Measurements from ENCODE around the gene ARTN.
A peak's percentile ranks its signal among the peaks of the same experiment; 100 is the strongest.

Gene ARTN

GRCh38 chr1:43933386-43934100 lies at the start of gene ARTN:
ARTN (plus strand) TSS chr1:43933801; CDS start chr1:43935657, 1,856 bp downstream.
- FAIRE-seq (no peak), DNase-seq (ENCODE audit: insufficient read length, low spot score) (no peak)
- no peak for TF ChIP-seq POLR2A (IDR thresholded peaks at IDR 0.05; ENCODE audit: low read depth, low read length)

- FAIRE-seq (no peak), DNase-seq (ENCODE audit: insufficient read length, low spot score) (no peak)
- TF ChIP-seq POLR2A (IDR thresholded peaks at IDR 0.05; ENCODE audit: low read depth, low read length) = no peak
Observed at GRCh38 chr1:43885279-43885801, 48.3 kb upstream of the ARTN start.

- TF ChIP-seq POLR2A (IDR thresholded peaks at IDR 0.05; ENCODE audit: low read depth, low read length) = no peak
- DNase-seq (ENCODE audit: insufficient read length, low spot score) (no peak), FAIRE-seq (no peak)
Observed at GRCh38 chr1:43887748-43888147, 45.9 kb upstream of the ARTN start.

GRCh38 chr1:43890815-43891214 lies 42.8 kb upstream of the ARTN start:
- DNase-seq (ENCODE audit: insufficient read length, low spot score) (no peak), FAIRE-seq (peak; percentile 53)

GRCh38 chr1:43893006-43893405 lies 40.6 kb upstream of the ARTN start:
- FAIRE-seq (no peak), DNase-seq (ENCODE audit: insufficient read length, low spot score) (no peak)
- no peak for TF ChIP-seq POLR2A (IDR thresholded peaks at IDR 0.05; ENCODE audit: low read depth, low read length)

More at GRCh38 chr1:43890815-43891214, 42.8 kb upstream of the ARTN start:
- TF ChIP-seq POLR2A (IDR thresholded peaks at IDR 0.05; ENCODE audit: low read depth, low read length) = no peak

GRCh38 chr1:43898981-43899380 lies 34.6 kb upstream of the ARTN start:
- no peak for FAIRE-seq

GRCh38 chr1:43900386-43900785 lies 33.2 kb upstream of the ARTN start:
- no peak for TF ChIP-seq POLR2A (IDR thresholded peaks at IDR 0.05; ENCODE audit: low read depth, low read length)
- FAIRE-seq (no peak), DNase-seq (ENCODE audit: insufficient read length, low spot score) (no peak)

More at GRCh38 chr1:43898981-43899380, 34.6 kb upstream of the ARTN start:
- TF ChIP-seq POLR2A (IDR thresholded peaks at IDR 0.05; ENCODE audit: low read depth, low read length) = no peak
- no peak for DNase-seq (ENCODE audit: insufficient read length, low spot score)

GRCh38 chr1:43901196-43901961 lies 32.2 kb upstream of the ARTN start:
- FAIRE-seq = no peak
- no peak for DNase-seq (ENCODE audit: insufficient read length, low spot score)
- no peak for TF ChIP-seq POLR2A (IDR thresholded peaks at IDR 0.05; ENCODE audit: low read depth, low read length)

GRCh38 chr1:43902058-43902831 lies 31.4 kb upstream of the ARTN start:
- DNase-seq (ENCODE audit: insufficient read length, low spot score) = no peak
- TF ChIP-seq POLR2A (IDR thresholded peaks at IDR 0.05; ENCODE audit: low read depth, low read length) = no peak
- no peak for FAIRE-seq

- DNase-seq (ENCODE audit: insufficient read length, low spot score) = no peak
- FAIRE-seq = no peak
- no peak for TF ChIP-seq POLR2A (IDR thresholded peaks at IDR 0.05; ENCODE audit: low read depth, low read length)
Observed at GRCh38 chr1:43904660-43905551, 28.7 kb upstream of the ARTN start.

- FAIRE-seq (no peak), DNase-seq (ENCODE audit: insufficient read length, low spot score) (no peak)
- TF ChIP-seq POLR2A (IDR thresholded peaks at IDR 0.05; ENCODE audit: low read depth, low read length) = no peak
Observed at GRCh38 chr1:43908226-43908625, 25.4 kb upstream of the ARTN start.

- TF ChIP-seq POLR2A (IDR thresholded peaks at IDR 0.05; ENCODE audit: low read depth, low read length) = no peak
- DNase-seq (ENCODE audit: insufficient read length, low spot score) (no peak), FAIRE-seq (no peak)
Observed at GRCh38 chr1:43908858-43909257, 24.7 kb upstream of the ARTN start.

GRCh38 chr1:43910343-43910742 lies 23.3 kb upstream of the ARTN start:
- TF ChIP-seq POLR2A (IDR thresholded peaks at IDR 0.05; ENCODE audit: low read depth, low read length) = no peak
- DNase-seq (ENCODE audit: insufficient read length, low spot score) (no peak), FAIRE-seq (no peak)
